ENCODE results near the gene TANC1. TPM values are rescaled to one million over a fixed set of nuclear protein-coding genes. Genes with fewer than 3 reads are reported as not detected.

Gene TANC1
- total RNA-seq, 4 donors from 2014 or later = 34.5 to 125 (median 47.0) TPM

- no peak overlapping the region for H3K4me3 ChIP-seq
- WGBS, 2 donors (ENCODE audit: low coverage in 1 of 2) = 46 to 68% methylated on average over 2 of the region's 2 CpGs
- TF ChIP-seq EP300 (IDR thresholded peaks at IDR 0.05; ENCODE audit: low read depth) (no peak), CTCF (IDR thresholded peaks at IDR 0.05) (no peak), POLR2A (IDR thresholded peaks at IDR 0.05) (no peak), POLR2AphosphoS5 (IDR thresholded peaks at IDR 0.05) (no peak)
- in situ Hi-C loops (cut with MboI; ENCODE audit: low pct_ligation_motif_present in 1 of 4, low pct_unique_long_range_greater_than_20kb in 1 of 4, low sequenced_read_pairs in 3 of 4) (no loop called here), intact Hi-C loops (cut with DNase I; ENCODE audit: low total_unique reads) (no loop called here)
- H3K9me3 ChIP-seq = no peaks in the 10 kb centered on the region
- H3K27me3 ChIP-seq = no peaks in the 10 kb centered on the region
- no peaks in the 10 kb centered on the region for H3K36me3 ChIP-seq
- no peak overlapping the region for H3K27ac ChIP-seq
- DNase-seq = no peak
- peaks cover 8 to 24% (median 21%) of the 10 kb centered on the region in 4 donors for H3K4me1 ChIP-seq
Observed at GRCh38 chr2:158955842-158956365, 12.5 kb upstream of the TANC1 start.

GRCh38 chr2:158958365-158958764 is 10.1 kb upstream of the TANC1 start:
- Histone ChIP-seq H3K36me3 (no peaks in the 10 kb centered on the region), H3K9me3 (no peaks in the 10 kb centered on the region), H3K4me1 (peaks cover 4 to 20% (median 17%) of the 10 kb centered on the region in 4 donors), H3K27me3 (no peaks in the 10 kb centered on the region), H3K4me3 (no peak overlapping the region), H3K27ac (no peak overlapping the region)
- WGBS, 2 donors (ENCODE audit: low coverage in 1 of 2) = 95% methylated on average over 1 of the region's 1 CpG; no CpG with 5 or more reads in 1 of the 2 donors
- no peak for DNase-seq
- TF ChIP-seq POLR2A (IDR thresholded peaks at IDR 0.05) (no peak), CTCF (IDR thresholded peaks at IDR 0.05) (no peak), EP300 (IDR thresholded peaks at IDR 0.05; ENCODE audit: low read depth) (no peak), POLR2AphosphoS5 (IDR thresholded peaks at IDR 0.05) (no peak)
- intact Hi-C loops (cut with DNase I; ENCODE audit: low total_unique reads) = no loop called here
- in situ Hi-C loops (cut with MboI; ENCODE audit: low pct_ligation_motif_present in 1 of 4, low pct_unique_long_range_greater_than_20kb in 1 of 4, low sequenced_read_pairs in 3 of 4) = no loop called here

- DNase-seq = no peak
- H3K36me3 ChIP-seq = no peaks in the 10 kb centered on the region
- intact Hi-C loops (cut with DNase I; ENCODE audit: low total_unique reads) = loop anchor here (10.0 kb wide), 1 partner anchor 155 kb away; no protein-coding TSS in a partner anchor
- peaks cover 0 to 3% (median 0%) of the 10 kb centered on the region in 4 donors for H3K4me1 ChIP-seq
- no peak for TF ChIP-seq POLR2AphosphoS5 (IDR thresholded peaks at IDR 0.05)
- no peak for TF ChIP-seq POLR2A (IDR thresholded peaks at IDR 0.05)
- TF ChIP-seq EP300 (IDR thresholded peaks at IDR 0.05; ENCODE audit: low read depth) = no peak
- no peak for TF ChIP-seq CTCF (IDR thresholded peaks at IDR 0.05)
- no peak overlapping the region for H3K4me3 ChIP-seq
- no peaks in the 10 kb centered on the region for H3K9me3 ChIP-seq
- WGBS, 2 donors (ENCODE audit: low coverage in 1 of 2) = 50 to 100% methylated on average over 1 to 2 of the region's 2 CpGs
- no peak overlapping the region for H3K27ac ChIP-seq
- H3K27me3 ChIP-seq = no peaks in the 10 kb centered on the region
- in situ Hi-C loops (cut with MboI; ENCODE audit: low pct_ligation_motif_present in 1 of 4, low pct_unique_long_range_greater_than_20kb in 1 of 4, low sequenced_read_pairs in 3 of 4) = no loop called here
Observed at GRCh38 chr2:158960193-158960592, 8.2 kb upstream of the TANC1 start.

- Histone ChIP-seq H3K27ac (no peak overlapping the region), H3K4me1 (peaks cover 0 to 5% (median 0%) of the 10 kb centered on the region in 4 donors), H3K4me3 (no peak overlapping the region), H3K36me3 (no peaks in the 10 kb centered on the region), H3K9me3 (no peaks in the 10 kb centered on the region), H3K27me3 (no peaks in the 10 kb centered on the region)
- TF ChIP-seq POLR2A (IDR thresholded peaks at IDR 0.05) (no peak), CTCF (IDR thresholded peaks at IDR 0.05) (no peak), EP300 (IDR thresholded peaks at IDR 0.05; ENCODE audit: low read depth) (no peak), POLR2AphosphoS5 (IDR thresholded peaks at IDR 0.05) (no peak)
- 86 to 97% methylated on average over 1 of the region's 1 CpG for WGBS, 2 donors (ENCODE audit: low coverage in 1 of 2)
- intact Hi-C loops (cut with DNase I; ENCODE audit: low total_unique reads) = loop anchor here (10.0 kb wide), 1 partner anchor 153 kb away; no protein-coding TSS in a partner anchor
- in situ Hi-C loops (cut with MboI; ENCODE audit: low pct_ligation_motif_present in 1 of 4, low pct_unique_long_range_greater_than_20kb in 1 of 4, low sequenced_read_pairs in 3 of 4) = no loop called here
- no peak for DNase-seq
Observed at GRCh38 chr2:158962074-158962473, 6.4 kb upstream of the TANC1 start.

All from transverse colon (tissue), 4 donors.